Right cardiac atrium (tissue), 5 donors: ENCODE measurements around the gene ARAP1. TPM values are rescaled to one million over a fixed set of nuclear protein-coding genes. Genes with fewer than 3 reads are reported as not detected.
A peak's percentile ranks its signal among the peaks of the same experiment; 100 is the strongest.

Source experiments
- ATAC-seq, 2 donors: fragments of 200-7000 bp; cut with Tn5 transposase; one replicate each; pipeline versions ENCODE4 v1.8.0 to v1.9.1; 2020; ENCODE audit warnings: moderate library complexity in 2 of 2, mild to moderate bottlenecking in 1 of 2
- DNase-seq, 3 donors: peaks; one replicate each; pipeline ENCODE4 v3.0.0-alpha.2; 2020
- H3K27ac ChIP-seq: one replicate; pipeline ENCODE4 v1.5.1; 2013; ENCODE audit warnings: mild to moderate bottlenecking, low read length, control low read depth, moderate library complexity
- H3K27me3 ChIP-seq: one replicate; pipeline ENCODE4 v1.6.1; 2013; ENCODE audit not compliant: control insufficient read depth, insufficient read depth
- H3K4me1 ChIP-seq: one replicate; pipeline ENCODE4 v1.6.1; 2013; ENCODE audit warnings: low read length; ENCODE audit not compliant: control insufficient read depth, insufficient read depth
- H3K4me3 ChIP-seq: one replicate; pipeline ENCODE4 v1.5.1; 2013; ENCODE audit warnings: low read length, control low read depth
- H3K9me3 ChIP-seq: one replicate; pipeline ENCODE4 v1.6.1; 2013; ENCODE audit warnings: low read length; ENCODE audit not compliant: control insufficient read depth
- WGBS: extraction: QIAGEN DNeasy Blood & Tissue Kit; methylation state at CpG from one replicate; pipeline ENCODE4 v1.1.7; 2013; 5-methylcytosine and 5-hydroxymethylcytosine counted together
- intact Hi-C, 4 donors: fragments of 100-400 bp; cut with DNase I; formaldehyde crosslinking; loops; one replicate each; pipeline versions ENCODE4 v1.11.0 to v1.14.0; 2022 to 2023
- microRNA-seq, 2 donors: library from miRNA; unstranded; fragments of <30 nt; microRNA quantifications; one replicate each; pipeline ENCODE4 v1.2.0, GENCODE V29; 2020 to 2021
- polyA plus RNA-seq: library from polyadenylated mRNA; stranded (reverse); fragments of 200-250 nt; gene quantifications from one replicate; pipeline ENCODE4 v1.2.3, GENCODE V29; 2013
- total RNA-seq, 4 donors: library from RNA; stranded (reverse); fragmentation: NEBNext Ultra II Directional; extraction: Animal tissue kit (Norgen Biotek cat#: 25700); gene quantifications; one replicate each; pipeline ENCODE4 v1.2.1, GENCODE V29; 2021
- donor health status: healthy with polysubstance abuse.
- donor health status: DM: no; HTN: yes; CAD: no.
- donor health status: DM: no; HTN: no; CAD: no.
- donor health status: DM: no; HTN: yes; CAD: no; lungs with severe emphysema.
- donor health status: DM: yes; HTN: yes; CAD: no.

Gene ARAP1
- total and polyA plus RNA-seq, 5 donors = 41.2 to 62.5 (median 57.5) TPM

GRCh38 chr11:72639502-72640375 is 112.5 kb downstream of the ARAP1 start:
- 64% methylated on average over 23 of the region's 23 CpGs for WGBS
- ATAC-seq (peak in 1 of 2 donors; percentile 16), DNase-seq (peak; percentile 37 to 71 (median 69))
- Histone ChIP-seq H3K9me3 (no peaks in the 10 kb centered on the region), H3K4me3 (peak overlapping the region; percentile 64), H3K27ac (peak overlapping the region; percentile 54), H3K4me1 (peaks cover 8% of the 10 kb centered on the region), H3K27me3 (no peaks in the 10 kb centered on the region)
- intact Hi-C loops = loop anchor here (5.0 to 10.0 kb wide), 4 partner anchors 42 to 165 kb away; no protein-coding TSS in a partner anchor

- Histone ChIP-seq H3K4me1 (peaks cover 15% of the 10 kb centered on the region), H3K27ac (no peak overlapping the region), H3K9me3 (no peaks in the 10 kb centered on the region), H3K4me3 (no peak overlapping the region), H3K27me3 (no peaks in the 10 kb centered on the region)
- intact Hi-C loops = no loop called here
- 53% methylated on average over 8 of the region's 8 CpGs for WGBS
- ATAC-seq (no peak), DNase-seq (peak in 2 of 3 donors; percentile 23 to 29)
Observed at GRCh38 chr11:72637926-72638325, 114.3 kb downstream of the ARAP1 start.

GRCh38 chr11:72637198-72637597 is 115.0 kb downstream of the ARAP1 start:
- Histone ChIP-seq H3K4me1 (peaks cover 19% of the 10 kb centered on the region), H3K27ac (no peak overlapping the region), H3K9me3 (no peaks in the 10 kb centered on the region), H3K27me3 (no peaks in the 10 kb centered on the region), H3K4me3 (no peak overlapping the region)
- WGBS = 78% methylated on average over 2 of the region's 2 CpGs
- intact Hi-C loops = no loop called here
- DNase-seq (peak in 2 of 3 donors; percentile 3 to 22), ATAC-seq (no peak)

DNA sequence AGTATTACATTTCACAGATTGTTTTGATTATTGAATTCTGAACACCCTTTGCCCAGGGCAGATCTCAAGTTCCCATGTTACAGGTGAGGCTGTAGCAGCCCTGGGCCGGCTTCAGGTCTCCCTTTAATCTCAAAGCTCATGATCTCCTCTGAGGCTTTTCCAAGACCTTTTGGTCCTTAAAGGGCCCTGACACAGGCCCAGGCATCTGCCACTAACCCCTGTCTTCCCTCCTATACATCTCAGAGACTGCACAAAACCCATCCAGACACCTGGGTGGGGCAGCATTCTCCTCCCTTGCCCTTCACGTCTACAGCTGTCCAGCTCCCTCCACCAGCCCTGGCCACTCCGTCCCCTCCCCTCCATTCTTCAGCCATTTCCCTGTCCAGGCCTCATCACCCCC is 115.8 kb downstream of the ARAP1 start:
- no peak overlapping the region for H3K4me3 ChIP-seq
- H3K27me3 ChIP-seq = no peaks in the 10 kb centered on the region
- peaks cover 19% of the 10 kb centered on the region for H3K4me1 ChIP-seq
- H3K27ac ChIP-seq = peak overlapping the region; percentile 40
- intact Hi-C loops = no loop called here
- H3K9me3 ChIP-seq = no peaks in the 10 kb centered on the region
- ATAC-seq = no peak
- peak in 1 of 3 donors; percentile 4 for DNase-seq
- 72% methylated on average over 3 of the region's 3 CpGs for WGBS

DNA sequence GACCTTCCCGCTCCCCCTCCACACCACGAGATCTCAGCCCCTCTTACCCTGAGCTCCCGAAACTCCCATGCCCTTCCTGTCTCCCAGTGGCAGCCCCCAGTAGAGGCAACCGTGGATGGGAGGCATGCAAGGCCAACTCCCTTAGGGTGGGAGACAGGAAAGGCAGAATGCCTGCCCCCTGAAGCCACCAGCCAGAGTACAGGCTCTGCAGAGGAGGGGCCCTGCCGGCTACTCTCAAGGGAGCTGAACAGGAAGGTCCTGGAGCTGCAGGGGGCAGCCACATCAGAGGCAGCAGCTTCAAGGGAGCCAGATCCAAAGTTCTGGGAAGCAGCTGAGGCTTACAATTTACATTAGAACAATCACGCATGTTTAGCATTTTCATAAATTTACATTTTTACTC is 116.3 kb downstream of the ARAP1 start:
- ATAC-seq (no peak), DNase-seq (peak in 2 of 3 donors; percentile 37 to 69)
- Histone ChIP-seq H3K27me3 (no peaks in the 10 kb centered on the region), H3K9me3 (no peaks in the 10 kb centered on the region), H3K4me1 (peaks cover 19% of the 10 kb centered on the region), H3K4me3 (no peak overlapping the region), H3K27ac (peak overlapping the region; percentile 57)
- 59% methylated on average over 6 of the region's 6 CpGs for WGBS
- intact Hi-C loops = no loop called here

- Histone ChIP-seq H3K4me3 (no peak overlapping the region), H3K27me3 (no peaks in the 10 kb centered on the region), H3K27ac (peak overlapping the region; percentile 57), H3K9me3 (no peaks in the 10 kb centered on the region), H3K4me1 (peaks cover 19% of the 10 kb centered on the region)
- 72% methylated on average over 9 of the region's 9 CpGs for WGBS
- ATAC-seq = no peak
- intact Hi-C loops = no loop called here
- peak in 1 of 3 donors; percentile 18 for DNase-seq
Observed at GRCh38 chr11:72635309-72635915, 116.8 kb downstream of the ARAP1 start.

Small RNAs within 50 kb of the gene (microRNA-seq; reads per million reads assigned to microRNA genes)
- 0 reads per million in 2 donors for gene MIR4692

Other genes with a start within 250 kb of the ARAP1 start
- 10 to 100 TPM; 32.1 to 43.9 (median 37.0) TPM for gene PDE2A, start 78.0 kb downstream of the ARAP1 start, total RNA-seq
- 43.1 TPM for gene PDE2A, start 78.0 kb downstream of the ARAP1 start, polyA plus RNA-seq
- gene STARD10, start 41.6 kb upstream of the ARAP1 start, total RNA-seq = 100 to 1,000 TPM in 2 of 4 donors, 10 to 100 TPM in 2; 88.9 to 127 (median 106) TPM
- gene STARD10, start 41.6 kb upstream of the ARAP1 start, polyA plus RNA-seq = 228 TPM
- gene ATG16L2, start 62.0 kb upstream of the ARAP1 start, total RNA-seq = 10 to 100 TPM; 11.9 to 23.9 (median 19.1) TPM
- 19.1 TPM for gene ATG16L2, start 62.0 kb upstream of the ARAP1 start, polyA plus RNA-seq